ENCODE measurements around the gene CCDC68. TPM values are rescaled to one million over a fixed set of nuclear protein-coding genes. Genes with fewer than 3 reads are reported as not detected.

CCDC68 gene
- total and polyA plus RNA-seq, 2 donors (not counting 3 experiments of a cell fraction or from before 2014, with no cell fraction given), result 0.72 to 1.0 TPM

- dilution Hi-C loops (cut with MboI; ENCODE audit: extremely low pct_ligation_motif_present, low sequenced_read_pairs), result no loop called here
- no TSS peak for BruUV-seq (replicated peaks)
- peaks cover 2% of the 10 kb centered on the region for H3K4me1 ChIP-seq (ENCODE audit: control insufficient read depth, extremely low read depth, insufficient read depth, low read length)
These were observed 7.2 kb downstream of the CCDC68 start for GRCh38 chr18:54952026-54952425.

More at GRCh38 chr18:54952026-54952425, 7.2 kb downstream of the CCDC68 start:
- H3K4me3 ChIP-seq (replicated peaks in 1 of 3; ENCODE audit: insufficient read depth in 1 of 3, low read depth in 1 of 3, low read length in 3 of 3), result no peak overlapping the region
- POLR2A ChIA-PET, result no interaction called here
- no peak overlapping the region for H3K9ac ChIP-seq (replicated peaks; ENCODE audit: extremely low read depth, insufficient read depth, low read length)
- H3K9me1 ChIP-seq (replicated peaks; ENCODE audit: control insufficient read depth, extremely low read depth, insufficient read depth, low read length), result no peaks in the 10 kb centered on the region
- CTCF ChIA-PET, result interaction anchor here (0.8 to 1.1 kb wide), 3 partner anchors 9 to 560 kb away, joined by 3 to 5 read pairs (median 3); no protein-coding TSS in a partner anchor
- H3K9me3 ChIP-seq (replicated peaks; ENCODE audit: control insufficient read depth, insufficient read depth, low read length), result no peaks in the 10 kb centered on the region
- no peak for TF ChIP-seq POLR2A (IDR thresholded peaks at IDR 0.05; ENCODE audit: low read depth, low read length)
- no peak for TF ChIP-seq POLR2AphosphoS5 (IDR thresholded peaks at IDR 0.05; ENCODE audit: insufficient read depth, low read depth, low read length)
- TF ChIP-seq FOS (IDR thresholded peaks at IDR 0.05; ENCODE audit: borderline replicate concordance, insufficient read depth, low read length), result no peak
- TF ChIP-seq MAX (IDR thresholded peaks at IDR 0.05; ENCODE audit: insufficient read depth, insufficient read length), result no peak
- no peak for TF ChIP-seq GATA2 (IDR thresholded peaks at IDR 0.05; ENCODE audit: insufficient read depth, insufficient read length, low read depth, low read length)
- TF ChIP-seq EZH2 (IDR thresholded peaks at IDR 0.05; ENCODE audit: borderline replicate concordance, low read depth, low read length, severe bottlenecking), result no peak
- TF ChIP-seq MYC (IDR thresholded peaks at IDR 0.05; ENCODE audit: low read depth, low read length), result no peak
- TF ChIP-seq CTCF (IDR thresholded peaks at IDR 0.05; ENCODE audit: extremely low read depth in 1 of 2, insufficient read depth in 1 of 2, low read depth in 1 of 2, low read length in 2 of 2), result no peak
- no peak for TF ChIP-seq JUN (IDR thresholded peaks at IDR 0.05; ENCODE audit: borderline replicate concordance, insufficient read depth, insufficient read length, low read depth)
- no peak overlapping the region for H2AFZ ChIP-seq (ENCODE audit: low read depth, low read length)
- no peaks in the 10 kb centered on the region for H3K36me3 ChIP-seq (ENCODE audit: control insufficient read depth in 2 of 2, extremely low read depth in 1 of 2, insufficient read depth in 2 of 2, low read length in 2 of 2)
- DNase-seq (ENCODE audit: low read depth, low spot score), result no peak
- H4K20me1 ChIP-seq (replicated peaks; ENCODE audit: control insufficient read depth, extremely low read depth, insufficient read depth, low read length), result no peaks in the 10 kb centered on the region
- intact Hi-C loops (cut with micrococcal nuclease), result no loop called here
- no peaks in the 10 kb centered on the region for H3K79me2 ChIP-seq (ENCODE audit: control insufficient read depth, insufficient read depth, low read length)
- FAIRE-seq, result no peak
- H3K4me2 ChIP-seq (ENCODE audit: insufficient read depth, low read length), result no peak overlapping the region
- no peak overlapping the region for H3K27ac ChIP-seq (ENCODE audit: insufficient read depth, low read depth, low read length)
- no peaks in the 10 kb centered on the region for H3K27me3 ChIP-seq (ENCODE audit: control insufficient read depth in 2 of 2, insufficient read depth in 2 of 2, low read length in 2 of 2)
